DLD1 (cell line): ENCODE results near the gene CHST13.
"Not testable (repeated sequence)": the region's sequence is repeated elsewhere in the genome, so short reads cannot be mapped to it uniquely, and the experiment has no call there.

ENCODE experiments used
- in situ Hi-C: cut with HindIII; loops from 2 replicates; pipeline ENCODE4 v1.10.0; 2017; ENCODE audit warnings: low sequenced_read_pairs

CHST13 gene

DNA sequence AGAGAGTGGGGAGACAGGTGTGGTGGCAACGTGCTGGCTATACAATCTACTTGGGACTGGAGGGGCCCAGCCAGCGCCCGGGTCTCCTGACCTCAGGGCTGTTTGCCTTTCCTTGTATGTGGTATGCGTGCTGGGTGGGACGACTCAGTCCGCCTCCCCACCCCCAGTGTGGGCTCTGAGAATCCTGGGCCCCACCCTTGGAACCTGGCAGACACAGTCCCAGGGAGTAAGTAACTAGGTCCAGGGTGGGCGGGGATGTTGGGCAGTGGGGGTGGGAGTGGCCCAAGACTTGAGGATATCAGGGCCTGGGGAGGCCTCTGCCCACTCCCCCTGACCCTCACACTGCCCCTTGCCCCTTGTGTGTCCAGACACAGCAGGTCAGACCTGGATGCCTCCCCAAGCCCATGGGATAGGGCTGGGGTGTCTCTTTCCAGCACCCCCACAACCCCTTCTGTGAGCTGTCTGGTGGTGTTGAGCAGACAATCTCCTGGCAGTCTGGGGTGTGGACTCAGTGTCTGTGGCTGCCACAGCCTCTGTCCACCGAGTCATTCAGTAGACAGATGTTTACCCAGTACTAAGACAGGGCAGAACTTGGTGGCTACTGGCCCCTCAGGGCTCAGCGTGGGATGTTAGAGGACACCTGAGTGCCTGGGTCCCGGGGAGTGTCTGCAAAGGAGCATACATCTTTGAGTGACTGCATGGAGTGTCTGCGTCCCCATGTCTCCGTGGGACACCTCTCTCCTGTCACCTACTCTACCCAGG, 1.3 kb downstream of the CHST13 start:
- in situ Hi-C loops: no loop called here

DNA sequence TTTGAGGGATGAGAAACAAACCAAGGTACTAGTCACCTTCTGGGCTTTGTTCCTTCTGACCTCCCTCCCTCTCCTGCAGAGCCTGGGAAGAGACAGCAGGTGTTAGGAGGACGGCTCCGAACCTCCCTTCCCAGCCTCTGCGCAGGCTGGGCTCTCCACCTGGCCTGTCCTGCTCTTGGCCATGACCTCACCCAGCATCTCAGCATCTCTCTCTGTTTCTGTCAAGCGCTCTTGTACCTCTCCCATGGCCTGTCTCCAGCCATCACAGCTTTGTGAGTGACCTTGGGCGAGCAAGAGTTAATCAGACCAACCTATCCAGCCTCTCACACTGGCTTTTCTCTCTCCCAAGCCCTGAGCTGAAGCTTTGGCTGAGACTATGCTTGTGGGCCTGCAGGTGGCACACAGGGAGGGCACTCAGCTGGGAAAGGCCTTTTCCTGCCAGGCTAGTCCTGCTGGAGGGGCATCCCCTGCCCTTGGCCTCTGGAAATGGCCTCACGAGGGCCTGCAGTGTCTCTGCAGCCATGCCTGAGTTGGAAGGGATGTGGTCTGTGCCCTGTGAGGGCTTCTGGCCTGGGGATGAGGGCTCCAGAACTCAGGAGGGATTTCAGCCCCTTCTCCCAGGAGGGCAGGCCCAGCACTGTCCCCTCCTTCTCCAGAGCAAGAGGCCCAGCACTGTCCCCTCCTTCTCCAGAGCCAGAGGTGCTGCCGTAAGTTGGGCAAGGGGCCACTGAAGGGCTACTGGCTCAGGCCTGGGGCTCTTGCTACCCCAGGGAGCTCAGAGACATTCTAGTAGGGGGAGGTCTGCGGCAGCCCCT, 2.1 kb downstream of the CHST13 start:
- in situ Hi-C loops: no loop called here

DNA sequence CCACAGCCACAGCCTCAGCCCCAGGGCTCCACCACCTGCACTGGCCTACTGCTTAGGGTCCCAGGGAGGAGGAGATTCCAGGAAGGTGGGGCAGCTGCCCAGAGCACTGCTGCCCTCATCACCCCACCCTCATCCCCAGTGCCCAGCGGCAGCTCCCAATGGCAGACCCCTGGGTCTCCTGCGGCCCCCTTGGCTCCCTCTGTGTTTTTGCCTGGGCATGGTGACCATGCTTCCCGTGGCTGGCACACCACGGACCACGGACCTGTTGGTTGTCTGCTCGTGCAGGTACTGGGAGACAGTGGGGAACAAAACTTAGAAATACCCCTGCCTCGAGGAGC, 2.7 kb downstream of the CHST13 start:
- in situ Hi-C loops: no loop called here

DNA sequence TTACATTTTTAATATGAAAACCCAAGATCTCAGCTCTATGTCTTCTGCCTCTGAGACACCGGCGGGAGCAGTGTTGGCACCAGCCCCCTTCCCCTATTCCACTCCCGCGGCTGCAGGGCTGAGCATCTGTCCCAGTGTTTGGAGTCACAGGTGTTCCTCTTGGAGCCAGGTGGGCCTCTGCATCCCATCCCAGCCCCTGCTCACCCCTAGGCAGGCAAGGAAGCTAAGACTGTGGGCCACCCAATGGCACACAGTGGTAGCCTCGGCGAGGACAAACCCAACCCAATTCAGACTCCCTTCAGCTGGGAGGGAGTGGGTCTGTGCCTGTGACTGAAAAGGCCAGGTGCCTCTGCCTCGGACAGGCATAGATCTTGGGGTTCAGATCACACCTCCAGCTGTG, 3.1 kb downstream of the CHST13 start:
- in situ Hi-C loops: no loop called here

DNA sequence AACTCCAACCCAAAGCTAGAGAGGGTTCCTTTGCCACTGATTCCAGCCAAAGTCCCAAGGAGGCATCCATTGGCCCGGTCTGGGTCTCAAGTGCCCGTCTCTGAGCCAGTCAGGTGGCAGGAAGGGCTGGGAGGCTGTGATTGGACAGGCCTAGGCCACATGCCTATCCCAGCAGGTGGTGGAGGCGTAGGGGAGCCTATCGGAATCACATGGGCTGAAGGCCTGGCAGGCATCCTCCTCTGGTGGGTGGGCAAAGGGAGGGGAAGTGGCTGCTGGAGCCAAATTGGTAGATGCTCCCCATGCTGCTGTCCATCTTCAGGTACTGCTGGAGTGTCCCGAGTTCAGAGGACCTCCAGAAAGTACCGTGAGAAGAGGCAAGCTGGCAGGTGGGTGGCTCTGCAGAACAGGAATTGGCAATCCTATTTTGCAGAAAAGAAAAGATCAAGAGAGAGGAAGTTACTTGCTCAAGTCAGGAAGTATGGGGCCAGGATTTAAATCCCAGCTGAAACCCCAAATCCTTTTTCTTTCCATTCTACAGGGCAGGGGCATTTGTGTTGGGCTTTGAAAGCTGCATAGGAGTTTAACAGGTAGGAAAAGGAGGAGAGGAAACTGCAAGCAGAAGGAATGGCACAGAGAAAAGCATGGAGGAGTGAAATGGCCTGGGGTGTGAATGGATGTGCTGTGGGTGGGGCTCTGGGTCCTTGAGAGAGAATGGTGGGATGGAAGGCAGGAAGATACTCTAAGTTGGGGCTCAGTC, 3.7 kb downstream of the CHST13 start:
- in situ Hi-C loops: no loop called here

DNA sequence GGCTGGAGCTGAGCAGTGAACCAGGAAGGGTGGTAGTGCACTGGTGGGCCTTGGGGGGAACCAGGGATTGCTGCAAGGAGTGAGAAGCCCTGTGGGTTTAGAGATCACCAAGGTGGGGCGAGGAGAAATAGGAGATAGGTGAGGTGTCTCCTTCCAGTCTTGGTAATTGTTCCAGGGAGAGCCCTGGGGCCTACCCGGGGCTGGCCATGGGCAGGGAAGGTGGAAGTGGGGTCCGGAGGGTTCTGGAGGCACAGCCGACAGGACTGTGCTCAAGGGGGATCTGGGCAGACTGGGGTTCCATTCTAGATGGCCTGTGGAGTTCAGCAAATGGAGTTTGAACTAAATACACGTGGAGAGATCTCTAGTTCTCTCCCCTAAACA, 4.5 kb downstream of the CHST13 start:
- in situ Hi-C loops: no loop called here

DNA sequence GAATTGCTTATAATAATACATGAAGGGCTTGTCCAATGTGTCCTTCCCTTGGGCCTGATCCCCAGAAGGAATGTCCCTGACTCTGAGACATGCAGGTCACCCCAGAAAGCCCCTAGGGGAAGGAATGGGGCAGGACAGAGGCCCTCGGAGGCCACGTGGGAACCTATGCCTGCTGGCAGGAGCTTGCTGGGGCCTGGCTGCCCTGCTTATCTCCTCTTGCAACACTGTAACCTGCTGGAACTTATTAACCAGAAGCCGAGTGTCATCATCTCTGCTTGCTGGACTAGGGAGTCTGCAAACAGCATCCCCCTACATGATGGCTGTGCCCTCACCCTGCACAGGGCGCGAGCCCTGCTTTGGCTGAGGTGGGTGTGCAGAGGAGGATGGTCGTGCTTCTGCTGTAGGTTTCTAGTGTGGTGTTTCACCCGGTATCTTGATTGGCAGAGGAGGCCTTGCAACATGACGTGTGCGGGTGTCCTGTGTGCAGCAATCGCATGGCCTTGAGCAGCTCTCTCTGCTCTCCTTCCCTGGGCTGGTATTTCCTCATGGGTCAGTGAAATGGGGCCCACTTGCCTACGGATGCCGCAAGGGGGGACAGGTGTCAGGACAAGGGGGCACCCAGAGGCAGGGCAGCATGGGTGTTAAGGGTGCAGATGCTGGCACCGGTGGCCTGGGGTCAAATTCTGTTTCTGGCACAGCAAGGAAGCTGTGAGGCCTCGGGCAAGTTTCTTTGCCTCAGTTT, 5.0 kb downstream of the CHST13 start:
- in situ Hi-C loops: no loop called here

DNA sequence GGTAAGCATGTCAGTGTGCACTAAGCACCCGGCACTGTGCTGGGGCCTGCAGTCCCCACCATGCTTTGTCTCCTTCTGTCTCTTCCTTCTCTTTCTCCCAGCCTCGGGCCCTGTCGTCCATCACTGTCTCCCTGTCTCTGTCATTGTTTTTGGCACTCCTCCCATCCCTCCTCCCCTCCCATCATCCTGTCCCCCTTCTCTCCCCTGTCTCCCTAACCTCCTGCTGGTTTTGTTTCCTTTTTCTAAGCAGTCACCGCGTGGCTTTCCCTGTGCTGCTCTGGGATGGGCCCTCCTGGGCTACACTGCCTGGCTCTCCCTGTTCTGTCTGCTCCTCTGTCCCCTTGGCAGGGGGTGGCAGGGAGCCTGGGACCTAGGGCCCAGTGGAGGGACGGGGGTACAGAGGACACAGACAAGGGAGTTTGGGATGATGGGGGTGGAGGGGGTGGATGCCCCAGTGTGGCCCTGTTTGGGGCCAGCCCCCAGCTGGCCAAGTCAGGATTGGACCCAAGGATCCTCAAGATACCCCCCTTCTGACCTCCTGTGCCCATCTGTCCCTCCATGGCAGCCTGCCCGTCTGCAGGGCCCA, 5.7 kb downstream of the CHST13 start:
- in situ Hi-C loops: no loop called here

DNA sequence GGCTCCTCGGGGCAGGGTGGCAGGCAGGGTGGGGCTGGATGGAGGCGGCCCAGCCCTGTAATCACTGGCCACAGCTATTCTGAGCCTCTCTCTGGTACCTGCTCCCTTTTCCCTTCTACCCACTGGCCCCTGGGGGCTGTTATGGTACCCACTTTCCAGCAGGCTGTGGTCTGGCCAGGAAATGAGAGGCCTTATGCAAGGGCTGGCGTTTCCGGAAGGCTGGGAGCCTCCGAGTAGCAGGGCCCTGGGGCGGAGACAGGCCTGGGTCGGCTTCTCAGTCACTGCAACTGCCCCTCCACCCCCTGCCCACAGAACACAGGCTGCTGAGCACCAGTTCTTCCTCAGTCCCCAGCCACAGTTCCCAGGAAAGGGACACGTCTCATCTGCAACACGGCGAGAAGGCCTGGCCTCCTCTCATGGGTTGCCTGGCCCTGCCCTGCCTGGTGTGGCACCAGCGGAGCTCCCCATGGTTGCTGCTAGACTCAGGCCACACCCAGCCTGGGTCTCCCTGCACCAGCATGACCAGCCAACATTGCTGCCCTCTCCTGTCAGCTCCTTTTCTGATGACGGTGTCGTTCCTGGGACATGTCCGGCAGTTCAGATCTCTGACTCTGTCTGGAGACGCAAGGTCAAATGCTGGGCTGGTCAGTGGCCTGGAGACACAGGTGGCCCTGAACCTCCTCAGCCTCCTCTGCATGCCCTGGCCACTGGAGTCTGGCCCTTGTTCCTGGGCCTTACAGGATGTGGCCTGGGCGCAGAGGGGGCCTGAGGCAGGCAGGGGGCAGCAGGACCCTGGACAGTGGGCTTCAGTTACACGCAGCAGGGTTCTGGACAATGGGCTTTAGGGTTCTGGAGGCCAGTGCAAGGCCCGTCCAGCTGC, 6.5 kb downstream of the CHST13 start:
- in situ Hi-C loops: no loop called here

DNA sequence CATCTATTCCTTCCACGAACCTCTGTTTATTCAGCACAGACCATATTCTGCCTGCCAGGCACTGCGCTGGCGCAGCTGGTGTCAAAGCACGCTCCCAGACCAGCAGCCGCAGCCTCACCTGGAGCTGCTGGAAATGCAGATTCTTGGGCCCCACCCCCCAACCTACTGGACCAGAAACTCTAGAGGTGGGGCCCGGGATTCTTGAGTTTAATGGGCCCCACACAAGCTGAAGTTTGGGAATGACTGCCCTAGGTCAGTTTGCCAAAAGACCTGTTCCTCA, 7.0 kb downstream of the CHST13 start:
- in situ Hi-C loops: no loop called here

DNA sequence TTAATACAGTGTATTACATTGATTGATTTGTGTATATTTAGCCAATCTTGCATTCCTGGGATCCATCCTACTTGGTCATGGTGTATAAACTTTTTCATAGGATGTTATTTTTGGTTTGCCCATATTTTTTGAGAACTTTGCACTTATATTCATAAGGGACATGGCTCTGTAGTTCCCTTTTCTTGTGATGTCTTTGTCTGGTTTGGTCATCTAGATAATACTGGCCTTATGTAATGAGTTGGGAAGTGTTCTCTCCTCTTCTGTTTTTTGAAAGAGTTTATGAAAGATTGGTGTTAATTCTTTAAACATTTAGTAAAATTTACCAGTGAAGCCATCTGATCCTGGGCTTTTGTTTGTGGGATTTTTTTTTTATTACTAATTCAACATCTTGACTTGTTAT, 9.6 kb downstream of the CHST13 start:
- in situ Hi-C loops: no loop called here

DNA sequence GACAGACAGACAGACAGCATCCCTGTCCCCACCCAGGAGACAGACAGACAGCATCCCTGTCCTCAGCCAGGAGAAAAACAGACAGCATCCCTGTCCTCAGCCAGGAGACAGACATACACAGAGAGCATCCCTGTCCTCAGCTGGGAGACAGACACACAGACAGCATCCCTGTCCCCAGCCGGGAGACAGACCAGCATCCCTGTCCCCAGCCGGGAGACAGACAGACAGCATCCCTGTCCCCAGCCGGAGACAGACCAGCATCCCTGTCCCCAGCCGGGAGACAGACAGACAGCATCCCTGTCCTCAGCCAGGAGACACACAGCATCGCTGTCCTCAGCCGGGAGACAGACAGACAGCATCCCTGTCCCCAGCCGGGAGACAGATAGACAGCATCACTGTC, 10.8 kb downstream of the CHST13 start:
- in situ Hi-C loops: not testable (repeated sequence)

DNA sequence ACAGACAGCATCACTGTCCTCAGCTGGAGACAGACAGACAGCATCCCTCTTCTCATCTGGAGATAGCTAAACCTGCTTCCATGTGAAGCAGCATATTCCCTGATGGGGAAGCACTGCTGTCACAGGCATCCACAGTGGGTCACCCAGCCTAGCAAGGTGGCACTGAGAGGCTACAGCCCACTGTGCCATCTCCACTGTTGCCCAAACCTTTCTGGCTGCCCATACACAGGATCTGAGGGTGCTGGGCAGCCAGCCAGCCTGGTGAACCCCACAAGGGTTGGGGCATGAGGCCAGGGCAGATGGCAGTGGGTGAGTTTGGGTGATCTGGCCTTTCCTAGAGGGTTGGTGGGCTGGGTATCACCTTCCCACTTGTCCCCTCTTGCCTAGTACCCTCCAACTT, 11.7 kb downstream of the CHST13 start:
- in situ Hi-C loops: no loop called here

DNA sequence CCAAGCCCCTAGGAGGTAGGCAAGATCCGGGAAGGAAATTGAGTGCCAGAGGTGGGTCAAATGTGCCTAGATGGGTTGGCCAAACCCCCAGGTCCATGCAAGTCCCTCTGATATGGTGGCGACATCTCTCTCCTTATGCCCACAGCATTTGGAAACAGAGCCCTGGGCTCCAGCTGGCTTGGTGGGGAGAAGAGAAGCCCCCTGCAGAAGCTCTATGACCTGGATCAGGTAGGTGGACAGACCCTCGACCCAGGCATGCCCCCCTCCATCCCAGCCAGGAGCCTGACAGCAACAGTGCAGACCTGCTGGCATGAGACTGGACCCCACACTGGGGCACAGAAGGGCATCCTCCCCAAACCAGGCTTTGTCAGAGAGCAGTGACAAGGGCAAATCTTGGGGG, 12.2 kb downstream of the CHST13 start:
- in situ Hi-C loops: no loop called here

DNA sequence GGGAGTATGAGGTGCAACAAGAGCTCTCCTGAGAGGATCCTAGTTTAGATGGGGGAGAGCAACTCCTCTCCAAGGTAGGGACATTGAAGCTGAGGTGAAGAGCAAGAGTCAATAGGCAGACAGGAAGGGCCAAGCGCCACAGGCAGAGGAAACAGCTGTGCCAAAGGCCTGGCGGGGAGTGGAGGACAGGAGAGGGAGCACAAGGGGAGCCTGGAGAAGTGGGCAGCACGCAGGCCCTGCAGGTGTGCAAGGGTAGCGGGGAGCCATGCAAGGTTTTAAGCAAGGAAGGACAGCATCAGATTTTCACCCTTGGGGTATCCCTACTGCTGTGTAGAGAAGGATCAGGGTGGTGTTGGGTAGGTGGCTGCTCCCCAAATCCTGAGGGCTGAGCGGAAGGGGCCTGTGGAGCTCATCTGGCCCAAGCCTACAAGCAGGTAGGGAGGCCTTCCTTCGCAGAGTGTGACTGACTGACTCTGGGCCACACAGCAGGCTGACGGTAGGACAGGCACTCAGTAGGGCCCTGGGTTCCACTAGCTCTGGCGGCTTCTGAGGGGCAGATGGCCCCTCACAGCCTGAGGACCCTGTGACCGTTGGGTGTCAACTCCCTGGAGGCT, 13.3 kb downstream of the CHST13 start:
- in situ Hi-C loops: no loop called here

DNA sequence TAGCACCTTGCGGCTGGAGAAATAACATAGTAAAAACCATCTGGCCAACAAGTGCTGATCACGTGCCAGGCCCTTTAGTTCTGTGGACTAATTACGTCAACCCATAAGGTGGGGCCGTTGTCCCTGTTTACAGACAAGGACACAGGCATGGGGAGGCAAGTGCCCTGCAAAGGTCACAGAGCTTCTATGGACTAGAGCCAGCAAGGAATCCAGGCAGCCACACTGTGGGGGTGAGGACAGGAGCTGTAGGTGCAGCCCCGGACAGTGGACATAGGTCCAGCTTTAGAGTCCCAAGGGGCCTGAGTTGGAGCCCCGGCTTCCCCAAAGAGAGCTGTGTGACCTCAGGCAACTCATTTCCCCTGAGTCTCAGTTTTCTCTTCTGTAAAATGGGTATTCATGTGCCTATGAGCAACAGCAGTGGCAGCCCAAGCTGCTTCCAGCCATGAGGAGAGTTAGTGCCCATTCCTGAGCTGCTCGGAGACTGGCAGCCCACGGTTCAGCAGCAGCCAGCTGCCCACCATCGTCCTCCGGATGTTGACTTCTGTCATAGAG, 13.9 kb downstream of the CHST13 start:
- in situ Hi-C loops: no loop called here

DNA sequence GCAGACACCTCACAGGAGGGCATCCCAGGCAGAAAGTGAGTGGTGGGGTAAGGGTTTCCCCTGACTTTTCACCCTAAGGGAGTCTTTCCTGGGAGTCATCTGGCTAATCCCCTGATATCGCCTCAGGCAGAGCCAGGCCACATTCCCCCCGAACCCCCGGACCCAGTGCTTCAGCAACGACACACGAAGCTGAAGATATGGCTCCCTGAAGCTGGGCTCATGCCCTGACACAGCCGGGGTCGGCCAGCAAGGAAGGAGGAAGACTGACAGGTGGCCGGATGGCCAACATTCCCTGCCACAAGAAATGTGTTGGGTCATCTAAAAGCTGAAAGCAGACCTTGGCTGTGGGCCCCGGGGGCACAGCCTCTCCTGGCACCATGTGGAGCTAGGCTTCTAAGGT, 14.4 kb downstream of the CHST13 start:
- in situ Hi-C loops: no loop called here

DNA sequence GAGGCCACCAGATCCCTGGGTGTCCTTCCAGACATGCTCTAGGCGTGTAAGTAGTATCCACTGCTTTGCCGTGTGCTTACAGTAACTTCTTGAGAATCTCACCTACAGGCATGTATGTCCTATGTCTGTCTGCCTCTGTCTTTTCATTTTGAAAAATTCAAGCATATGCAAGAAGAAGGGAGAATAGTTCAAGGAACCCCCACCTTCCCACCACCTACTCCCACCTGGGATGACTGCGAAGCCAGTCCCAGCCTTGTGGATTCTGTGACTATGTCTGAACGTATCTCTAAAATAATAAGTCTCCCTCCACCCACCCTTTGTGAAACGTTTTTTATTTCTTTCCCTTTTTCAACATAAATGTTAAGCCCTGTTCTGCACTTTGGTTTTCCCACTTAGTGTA, 15.0 kb downstream of the CHST13 start:
- in situ Hi-C loops: no loop called here

DNA sequence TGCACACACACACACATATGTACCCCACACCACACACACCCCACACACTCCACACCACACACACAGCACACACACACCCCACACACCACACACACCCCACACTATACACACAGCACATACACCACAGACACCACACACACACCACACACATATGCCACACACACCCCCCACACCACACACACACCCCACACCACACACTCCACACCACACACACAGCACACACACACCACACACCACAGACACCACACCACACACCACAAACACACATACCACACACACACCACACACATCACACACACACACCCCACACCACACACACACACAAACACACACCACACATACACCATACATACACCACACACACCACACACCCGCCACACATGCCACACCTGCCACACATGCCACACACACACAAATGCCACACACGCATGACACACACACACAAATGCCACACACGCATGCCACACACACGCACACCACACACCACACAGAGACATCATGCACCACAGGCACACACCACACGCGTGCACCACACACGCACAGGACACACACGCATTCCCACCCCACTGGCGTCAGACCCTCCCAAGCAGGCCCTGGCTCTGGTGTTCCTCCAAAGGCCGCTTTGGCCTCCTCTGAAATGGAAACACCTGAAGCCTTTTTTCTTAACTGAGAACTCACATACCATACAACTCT, 15.7 kb downstream of the CHST13 start:
- in situ Hi-C loops: no loop called here
